Stimulated activated CD4-positive, alpha-beta T cell treated with anti-CD3 and anti-CD28 coated beads, Interleukin-1b, Interleukin-23, amount 100 ng/mL, for 24 hours (primary cell): ENCODE measurements around the gene MYOT.
A peak's percentile ranks its signal among the peaks of the same experiment; 100 is the strongest.
"Not testable (repeated sequence)": the region's sequence is repeated elsewhere in the genome, so short reads cannot be mapped to it uniquely, and the experiment has no call there.

Source experiments
- DNase-seq, 4 experiments: peaks; one replicate each; pipeline ENCODE4 v3.0.0-alpha.2; 2020; ENCODE audit warnings: low read depth in 4 of 4, low spot score in 1 of 4

Gene MYOT

DNA sequence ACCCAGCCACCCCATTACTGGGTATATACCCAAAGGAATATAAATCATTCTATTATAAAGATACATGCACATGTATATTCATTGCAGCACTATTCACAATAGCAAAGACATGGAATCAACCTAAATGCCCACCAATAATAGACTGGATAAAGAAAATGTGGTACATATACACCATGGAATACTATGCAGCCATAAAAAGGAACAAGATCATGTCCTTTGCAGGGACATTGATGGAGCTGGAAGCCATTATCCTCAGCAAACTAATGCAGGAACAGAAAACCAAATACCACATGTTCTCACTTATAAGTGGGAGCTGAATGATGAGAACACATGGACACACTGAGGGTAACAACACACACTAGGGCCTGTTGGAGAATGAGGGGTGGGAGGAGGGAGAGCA, 14.5 kb upstream of the MYOT start:
- not testable (repeated sequence) for DNase-seq

DNA sequence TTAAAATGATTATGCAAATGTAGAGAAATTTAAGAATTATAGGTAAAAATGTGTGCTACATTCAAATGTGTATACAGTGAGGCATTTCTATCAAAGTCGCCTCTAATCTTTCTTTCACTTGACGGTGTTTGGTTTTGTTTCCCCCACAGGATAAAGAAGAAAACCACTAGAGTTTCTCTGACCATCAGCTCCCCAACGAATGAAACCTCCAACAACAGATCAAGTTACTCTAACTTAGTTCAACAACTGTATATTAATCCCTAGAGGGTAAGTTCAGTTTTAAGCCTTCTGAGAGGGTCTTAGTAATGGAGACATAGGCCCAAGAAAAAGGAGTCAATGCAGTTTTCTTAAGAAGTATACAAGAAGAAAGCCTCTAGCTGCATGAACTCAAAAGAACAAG, 11.5 kb upstream of the MYOT start:
- DNase-seq = no peak

DNA sequence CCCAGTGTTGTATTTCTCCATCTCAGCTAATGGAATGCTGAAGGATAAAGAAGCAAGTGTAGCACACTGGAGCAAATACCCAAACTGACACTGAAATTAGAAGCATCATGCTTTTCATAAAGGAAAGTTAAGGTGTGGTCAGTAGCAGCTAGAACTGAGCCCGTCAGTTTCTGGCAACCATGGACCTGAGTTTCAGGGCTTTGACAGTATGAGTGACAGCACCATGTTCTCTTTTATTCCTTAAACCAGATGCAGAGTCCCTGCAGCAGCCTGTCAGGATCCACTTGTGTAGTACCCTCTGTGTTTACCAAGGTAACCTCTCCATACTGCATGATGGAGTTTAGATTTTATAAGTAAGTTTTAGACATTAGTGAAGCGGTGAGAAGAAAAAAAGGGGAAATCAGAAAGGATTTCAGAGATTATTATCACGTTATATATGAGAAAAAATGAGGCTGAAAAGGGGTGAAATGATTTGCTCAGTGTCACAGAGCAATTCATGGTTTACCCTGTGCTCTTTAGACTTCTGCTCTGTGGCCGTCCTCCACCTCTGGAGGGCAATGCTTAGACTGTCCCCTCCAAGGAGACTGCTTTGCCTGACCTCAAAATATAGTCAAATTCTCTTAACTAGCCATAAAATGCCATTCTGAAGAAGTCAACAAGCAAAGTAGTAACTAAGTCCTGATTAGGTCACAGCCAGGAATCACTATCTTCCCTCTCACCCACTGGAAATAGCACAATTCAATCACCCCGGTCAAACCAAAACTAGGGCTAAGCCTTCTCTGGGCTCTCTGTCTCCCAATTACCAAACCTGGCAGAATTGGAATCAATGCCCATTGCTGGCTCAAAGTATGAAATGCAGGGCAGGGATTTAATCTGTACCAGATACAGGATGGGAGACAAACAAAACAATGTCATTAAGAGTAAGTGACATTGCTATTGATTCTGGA, 10.5 kb upstream of the MYOT start:
- no peak for DNase-seq

DNA sequence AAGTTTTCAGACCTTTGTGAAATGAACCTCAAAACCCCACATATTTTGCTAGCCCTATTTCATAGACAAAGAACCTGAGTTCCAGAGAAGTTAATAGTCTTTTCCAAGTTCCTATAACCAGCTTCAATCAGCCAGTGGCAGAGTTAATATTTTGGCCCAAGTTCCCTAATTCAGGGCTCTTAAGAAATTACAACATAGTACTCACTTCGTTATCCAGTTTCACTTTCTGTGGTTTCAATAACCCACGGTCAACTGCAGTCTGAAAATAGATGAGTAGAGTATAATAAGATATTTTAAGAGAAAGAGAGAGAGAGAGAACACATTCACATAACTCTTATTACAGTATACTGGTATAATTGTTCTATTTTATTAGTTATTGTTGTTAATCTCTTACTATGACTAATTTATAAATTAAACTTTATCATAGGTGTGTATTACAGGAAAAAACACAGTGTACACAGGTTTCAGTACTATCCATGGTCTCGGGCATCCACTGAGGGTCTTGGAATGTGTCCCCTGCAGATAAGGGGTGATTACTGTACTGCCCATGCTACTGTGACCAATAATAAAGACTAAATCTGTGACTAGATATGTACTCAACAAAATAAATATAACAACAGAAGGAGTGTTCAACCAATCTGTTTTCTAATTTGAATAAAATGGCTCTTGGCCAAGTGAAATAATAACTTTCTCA, 9.3 kb upstream of the MYOT start:
- DNase-seq = no peak

DNA sequence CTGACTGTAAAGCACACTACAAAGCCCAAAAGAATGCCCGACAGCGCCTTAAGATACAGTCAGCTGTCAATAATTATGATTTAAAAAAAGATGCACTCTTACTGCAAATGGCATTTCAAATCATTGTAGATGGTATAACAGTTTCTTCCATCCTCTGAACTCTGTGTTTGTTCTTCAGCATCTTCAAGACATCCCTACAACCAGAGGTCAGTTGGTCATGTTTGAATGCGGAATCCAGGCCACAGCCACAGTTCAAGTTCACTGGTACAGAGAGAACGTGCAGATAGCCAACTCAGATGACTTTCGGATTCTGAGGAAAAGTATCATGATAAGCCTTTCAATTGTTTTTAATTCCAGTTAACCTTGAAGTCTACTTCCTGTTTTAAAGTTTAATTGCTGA, 8.7 kb upstream of the MYOT start:
- DNase-seq = no peak

DNA sequence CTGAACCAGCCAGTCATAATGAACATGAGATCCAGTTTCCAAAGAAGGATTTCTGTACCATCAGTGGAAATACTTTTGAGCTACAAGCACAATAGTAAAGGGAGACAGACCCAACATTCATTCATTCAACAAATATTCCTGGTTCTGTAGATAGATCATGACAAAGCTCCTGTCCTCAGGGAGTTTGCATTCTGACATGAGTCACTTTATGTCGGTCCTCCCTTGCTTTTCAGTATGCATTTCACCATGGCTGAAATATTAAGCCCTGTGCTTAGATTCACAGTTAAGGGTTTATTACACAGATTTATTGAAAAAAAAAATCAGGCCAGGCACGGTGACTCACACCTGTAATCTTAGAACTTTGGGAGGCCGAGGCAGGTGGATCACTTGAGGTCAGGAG, 5.4 kb upstream of the MYOT start:
- no peak for DNase-seq

DNA sequence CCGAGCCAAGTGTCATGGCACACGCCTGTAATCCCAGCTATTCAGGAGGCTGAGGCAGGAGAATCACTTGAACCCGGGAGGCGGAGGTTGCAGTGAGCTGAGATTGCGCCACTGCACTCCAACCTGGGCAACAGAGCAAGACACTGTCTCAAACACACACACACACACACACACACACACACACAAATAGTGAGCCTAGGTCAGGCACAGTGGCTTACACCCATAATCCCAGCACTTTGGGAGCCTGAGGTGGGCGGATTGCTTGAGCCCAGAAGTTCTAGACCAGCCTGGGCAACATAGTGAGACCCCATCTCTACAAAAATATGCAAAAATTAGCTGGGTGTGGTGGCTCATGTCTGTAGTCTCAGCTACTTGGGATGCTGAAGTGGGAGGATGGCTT, 4.0 kb upstream of the MYOT start:
- DNase-seq = not testable (repeated sequence)

DNA sequence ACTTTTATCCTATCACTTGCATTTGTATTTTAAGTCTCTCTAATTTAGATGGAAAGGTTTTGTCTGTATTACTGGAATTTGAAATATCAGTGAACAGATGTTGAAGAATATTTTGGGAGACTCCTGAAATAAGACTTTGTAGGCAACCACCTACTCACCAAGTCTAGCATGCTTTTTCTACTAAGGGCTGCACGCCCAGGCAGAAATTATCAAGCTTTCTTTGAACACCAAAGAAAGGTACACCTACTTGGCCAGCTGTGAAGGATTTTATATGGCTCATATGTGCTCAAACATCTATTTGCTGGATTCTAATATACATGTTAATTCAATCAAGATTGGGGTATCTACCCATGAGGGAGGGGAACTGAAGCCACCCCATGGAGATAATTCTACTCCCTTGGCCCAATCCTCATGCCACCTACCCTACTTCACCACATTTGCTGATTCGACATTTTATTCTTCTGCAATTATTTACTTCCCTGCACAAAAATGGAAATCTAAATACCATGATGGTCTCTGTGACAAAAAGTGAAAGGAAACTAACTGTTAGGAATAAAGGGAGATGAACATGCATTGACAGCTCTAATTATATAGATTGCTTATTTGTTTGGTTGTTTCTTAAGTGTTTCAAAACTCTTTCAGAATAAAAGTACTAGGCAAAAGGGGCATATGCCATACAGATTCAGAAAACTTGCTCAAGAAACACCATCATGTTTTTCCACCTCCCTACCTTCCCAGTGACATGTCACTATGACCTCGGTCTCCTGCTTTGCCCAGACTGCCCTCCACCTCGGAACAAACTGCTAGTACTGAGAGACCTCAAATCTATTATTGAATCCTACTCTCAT, 895 bp upstream of the MYOT start:
- no peak for DNase-seq

DNA sequence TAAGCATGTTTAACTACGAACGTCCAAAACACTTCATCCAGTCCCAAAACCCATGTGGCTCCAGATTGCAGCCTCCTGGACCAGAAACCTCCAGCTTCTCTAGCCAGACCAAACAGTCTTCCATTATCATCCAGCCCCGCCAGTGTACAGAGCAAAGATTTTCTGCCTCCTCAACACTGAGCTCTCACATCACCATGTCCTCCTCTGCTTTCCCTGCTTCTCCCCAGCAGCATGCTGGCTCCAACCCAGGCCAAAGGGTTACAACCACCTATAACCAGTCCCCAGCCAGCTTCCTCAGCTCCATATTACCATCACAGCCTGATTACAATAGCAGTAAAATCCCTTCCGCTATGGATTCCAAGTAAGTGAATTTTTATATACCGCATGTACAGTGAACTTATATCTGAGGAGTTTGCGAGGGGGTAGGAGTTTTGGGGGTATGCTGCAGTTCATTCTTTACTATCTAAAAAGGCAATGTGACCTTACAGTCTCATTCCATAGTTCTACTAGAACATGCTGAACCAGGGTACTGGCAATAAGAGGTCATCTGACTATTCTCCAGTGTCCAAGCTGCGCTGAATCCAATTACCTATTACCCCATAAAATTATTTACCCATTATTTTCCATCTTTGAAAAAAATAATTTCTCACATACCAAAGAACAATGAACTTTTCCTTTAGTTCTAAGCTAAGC, 3.1 kb downstream of the MYOT start:
- no peak for DNase-seq

DNA sequence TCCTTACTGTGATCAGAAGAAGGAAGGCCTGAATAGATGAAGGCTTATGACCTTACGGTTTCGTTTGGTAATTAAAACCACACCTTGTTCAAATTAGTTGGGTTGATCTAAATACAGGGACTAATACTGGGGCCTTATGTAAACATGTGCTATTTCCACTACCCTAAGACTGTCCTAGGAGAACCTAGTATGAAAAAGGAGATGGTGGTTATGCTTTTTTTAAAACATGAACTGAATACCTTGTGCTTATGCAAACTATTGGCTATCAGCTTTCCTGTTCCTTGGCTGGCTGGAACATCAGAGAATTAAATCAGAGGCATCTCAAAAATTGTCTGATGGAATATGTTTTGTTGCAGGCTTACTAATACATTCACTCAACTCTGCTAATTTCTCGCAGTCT, 3.9 kb downstream of the MYOT start:
- no peak for DNase-seq

DNA sequence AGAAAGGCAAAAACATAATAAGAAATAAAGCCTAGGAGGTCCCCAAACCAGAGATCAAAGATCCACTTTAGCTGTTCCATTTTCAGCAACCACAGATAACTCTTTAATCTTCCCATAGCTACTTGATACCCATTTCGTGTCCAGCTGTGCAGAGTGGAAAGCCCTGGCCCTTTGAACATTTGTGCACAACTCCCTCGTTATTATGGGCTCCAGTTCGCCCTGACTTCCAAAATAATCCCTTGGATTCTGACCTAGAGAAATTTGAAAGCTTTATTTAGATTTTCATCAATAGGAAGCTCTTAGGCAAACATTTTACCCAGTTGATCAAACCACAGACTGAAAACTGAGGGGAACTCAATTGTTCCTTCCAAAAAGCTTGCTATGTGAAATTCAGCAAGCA, 4.8 kb downstream of the MYOT start:
- DNase-seq = no peak

DNA sequence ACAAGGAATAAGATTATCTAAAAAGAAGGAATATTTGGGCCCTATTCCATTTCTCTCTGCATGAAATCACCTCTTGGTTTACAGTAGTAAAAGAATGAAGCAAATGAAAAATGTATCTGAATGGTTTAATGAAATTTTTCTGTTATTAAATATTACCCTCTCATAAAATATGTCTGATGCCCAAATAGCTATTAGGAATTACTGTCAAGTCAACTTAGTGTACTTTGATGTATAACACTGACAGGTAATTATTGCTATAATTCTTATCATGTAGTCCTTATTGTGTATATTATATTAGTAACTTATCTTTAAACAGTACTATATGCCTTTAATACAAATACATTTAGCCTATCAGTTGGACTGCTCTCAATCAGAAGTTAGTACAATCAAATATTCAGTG, 8.4 kb downstream of the MYOT start:
- no peak for DNase-seq

DNA sequence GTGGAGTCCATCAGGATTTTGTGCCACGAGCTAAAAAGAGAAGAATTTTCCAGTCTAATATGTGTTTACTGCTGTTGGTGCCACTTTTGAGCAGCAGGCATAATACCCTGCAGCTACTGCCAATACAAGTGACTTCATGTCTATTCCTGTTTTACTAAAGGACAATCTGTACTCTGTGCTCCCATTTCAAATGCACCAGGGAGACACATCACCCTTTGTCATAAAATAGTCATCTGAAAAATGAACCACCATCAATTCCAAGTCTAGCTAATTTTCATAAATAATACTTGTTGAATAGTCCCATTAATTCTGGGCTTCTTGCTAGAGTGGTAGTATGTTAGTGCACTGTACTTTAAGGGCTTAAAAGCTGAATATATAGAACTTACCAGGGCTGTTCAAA, 12.7 kb downstream of the MYOT start:
- no peak for DNase-seq

DNA sequence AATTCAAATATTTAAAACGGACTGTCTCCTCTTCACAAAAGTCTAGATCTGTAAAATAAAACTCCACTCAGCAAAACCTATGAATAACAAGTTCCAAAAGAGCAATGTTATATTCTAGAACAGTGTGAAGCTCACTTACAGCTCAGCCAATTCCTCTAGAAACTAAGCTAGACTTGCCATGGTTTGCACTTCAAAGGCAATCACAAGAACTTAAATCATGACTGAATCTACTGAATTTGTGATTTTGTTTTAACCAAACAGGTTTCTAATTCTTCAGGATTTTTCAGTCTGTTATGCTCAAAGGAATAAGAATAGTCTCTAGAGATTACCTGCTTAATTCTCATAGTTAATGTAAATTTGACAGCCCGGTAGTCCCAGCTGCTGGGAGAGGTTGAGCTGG, 20.2 kb downstream of the MYOT start:
- DNase-seq = no peak

DNA sequence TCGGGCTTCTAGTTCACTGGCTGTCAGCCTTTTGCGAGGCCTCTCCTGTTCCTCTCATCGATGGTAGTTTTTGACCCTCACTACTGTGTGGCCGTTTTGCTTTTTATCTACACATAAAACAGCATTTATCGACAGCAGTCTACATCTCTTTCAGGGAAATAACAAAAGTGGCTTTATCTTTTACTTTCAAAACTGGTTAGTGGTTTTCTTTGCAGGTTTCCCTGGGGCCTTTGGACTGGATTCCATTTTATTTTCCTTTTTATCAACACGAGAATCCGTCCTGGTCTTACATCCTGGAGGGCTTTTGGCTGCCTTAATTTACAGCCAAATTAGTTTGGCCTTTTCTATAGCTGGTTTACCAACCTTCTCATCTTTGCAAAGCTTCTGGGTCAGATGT, 20.8 kb downstream of the MYOT start:
- DNase-seq = no peak

DNA sequence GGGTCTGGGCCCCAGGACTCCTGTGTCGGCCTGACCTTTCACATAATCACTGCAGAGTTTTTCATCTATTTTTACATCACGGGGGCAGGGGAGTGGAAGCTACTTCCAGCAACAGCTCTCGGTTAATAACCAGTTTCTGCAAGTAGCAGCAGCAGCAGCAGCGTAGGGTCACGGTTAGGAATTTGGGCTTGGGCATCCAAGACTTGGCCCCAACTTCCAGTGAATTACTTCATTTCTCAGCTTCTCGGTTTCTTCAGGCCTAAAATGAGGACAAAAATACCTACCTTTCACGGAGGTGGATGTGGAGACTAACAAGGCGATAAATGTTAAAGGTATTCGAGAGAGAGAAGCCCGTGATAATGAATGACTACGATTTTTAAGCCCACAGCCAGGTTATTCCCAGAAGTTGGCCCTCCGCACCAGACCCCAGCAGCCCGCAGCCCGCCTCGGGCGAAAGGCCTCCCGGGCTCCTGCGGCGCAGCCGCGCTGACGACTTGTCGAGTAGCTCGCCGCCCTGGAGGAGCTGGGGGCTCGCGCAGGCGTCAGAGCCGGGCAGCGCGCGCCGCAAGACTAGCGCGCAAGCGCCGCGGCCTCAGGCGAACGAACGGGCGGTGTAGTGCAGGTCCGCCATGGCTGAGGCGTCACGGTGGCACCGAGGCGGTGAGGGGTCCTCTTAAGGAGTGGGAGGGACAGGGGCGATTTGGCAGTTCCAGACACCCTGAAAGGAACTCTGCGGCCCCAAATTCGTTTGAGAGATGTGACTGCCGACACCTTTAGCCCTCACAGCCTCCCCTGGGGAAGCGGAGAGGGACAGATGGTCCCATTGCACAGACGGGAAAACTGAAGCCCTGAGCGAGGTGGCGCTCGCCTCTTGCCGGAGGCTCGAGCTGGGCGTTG, 21.5 kb downstream of the MYOT start, which contains the start of gene PKD2L2:
Gene PKD2L2, plus strand, starts transcription at position 595 of the 897 bp plus-strand sequence. Its CDS starts 35 bp downstream, at position 630.
- DNase-seq = peak; percentile 51 to 81 (median 66)

DNA sequence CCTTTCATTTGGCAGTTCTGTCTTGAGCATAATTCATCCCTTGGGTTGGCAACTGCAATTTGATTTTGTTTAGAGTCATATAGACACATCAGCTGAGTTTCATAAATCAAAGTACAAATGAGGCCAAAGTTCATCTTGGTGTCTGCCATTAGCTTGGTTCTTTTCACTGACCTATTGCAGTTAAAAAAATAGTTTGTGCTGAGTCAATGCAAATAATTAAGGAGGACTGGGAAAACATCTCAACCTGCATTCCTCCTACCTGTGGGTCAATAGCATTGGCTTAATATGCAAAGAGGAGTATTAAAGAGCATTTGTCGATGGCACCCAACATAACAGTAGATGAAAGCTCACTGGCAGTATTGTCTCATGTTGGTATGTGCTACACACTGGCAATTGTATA, 23.2 kb downstream of the MYOT start:
- DNase-seq = no peak

DNA sequence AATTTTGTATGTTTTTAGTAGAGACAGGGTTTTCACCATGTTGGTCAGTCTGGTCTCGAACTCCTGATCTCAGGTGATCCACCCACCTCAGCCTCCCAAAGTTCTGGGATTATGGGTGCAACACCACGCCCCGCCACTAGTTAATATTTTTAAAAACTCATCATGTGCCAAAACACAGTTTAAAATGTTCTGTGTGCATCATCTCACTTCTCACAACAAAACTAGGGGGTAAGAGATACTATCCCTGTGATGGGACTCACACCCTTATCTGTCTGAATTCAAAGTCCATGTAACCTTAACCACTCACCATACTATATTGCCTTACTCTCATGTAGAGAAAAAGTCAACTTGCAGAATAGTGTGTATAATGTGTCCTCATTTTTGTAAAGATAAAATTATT, 24.2 kb downstream of the MYOT start:
- no peak for DNase-seq

DNA sequence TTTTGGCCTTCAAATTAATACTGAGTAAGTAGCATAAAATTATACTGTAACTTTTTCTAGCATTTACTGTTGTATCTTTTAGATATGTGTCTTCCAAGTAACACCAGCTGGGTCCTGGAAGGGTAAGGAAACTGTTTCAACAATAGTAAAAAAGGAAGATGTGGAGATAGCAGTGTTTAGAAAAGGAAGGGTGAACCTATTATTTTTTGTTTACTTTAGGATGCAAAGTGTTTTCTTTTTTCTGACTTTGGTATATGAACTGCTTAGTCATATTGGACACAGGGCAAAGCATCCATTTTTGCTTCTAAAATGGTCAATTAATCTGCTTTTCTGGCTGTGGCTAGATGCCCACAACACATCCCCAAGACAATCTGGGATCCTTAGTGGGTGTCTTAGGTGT, 26.9 kb downstream of the MYOT start:
- DNase-seq = no peak

DNA sequence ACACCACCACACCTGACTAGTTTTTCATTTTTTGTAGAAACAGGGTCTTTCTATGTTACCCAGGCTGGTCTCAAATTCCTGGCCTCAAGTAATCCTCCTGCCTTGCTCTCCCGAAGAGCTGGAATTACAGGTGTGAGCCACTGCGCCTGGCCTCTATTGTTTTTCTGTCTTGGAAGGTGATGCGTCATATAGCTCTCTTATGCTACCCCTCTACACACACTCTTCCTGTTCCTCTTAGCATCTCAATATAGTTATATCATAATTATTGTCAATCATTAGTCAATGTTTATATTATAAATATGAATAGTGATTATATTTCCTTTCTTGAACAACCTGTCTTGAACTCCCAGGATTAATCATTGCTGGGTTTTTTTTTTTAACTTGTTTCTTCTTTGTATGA, 28.9 kb downstream of the MYOT start:
- DNase-seq = no peak
